KG1 (cell line): ENCODE results near the gene MST1R.

ENCODE experiments used
- DNase-seq: peaks from one replicate; lab custom pipeline; 2025; lab: John Stamatoyannopoulos, UW

MST1R gene

GRCh38 chr3:49839193-49839809, 64.4 kb downstream of the MST1R start:
- DNase-seq = peak; percentile 48
